Activated CD8-positive, alpha-beta memory T cell treated with anti-CD3 and anti-CD28 coated beads for 24 hours (primary cell): Measurements from ENCODE around the gene AGBL5.

Source experiments
- DNase-seq: peaks from one replicate; pipeline ENCODE4 v3.0.0-alpha.2; 2020

AGBL5 gene

DNA sequence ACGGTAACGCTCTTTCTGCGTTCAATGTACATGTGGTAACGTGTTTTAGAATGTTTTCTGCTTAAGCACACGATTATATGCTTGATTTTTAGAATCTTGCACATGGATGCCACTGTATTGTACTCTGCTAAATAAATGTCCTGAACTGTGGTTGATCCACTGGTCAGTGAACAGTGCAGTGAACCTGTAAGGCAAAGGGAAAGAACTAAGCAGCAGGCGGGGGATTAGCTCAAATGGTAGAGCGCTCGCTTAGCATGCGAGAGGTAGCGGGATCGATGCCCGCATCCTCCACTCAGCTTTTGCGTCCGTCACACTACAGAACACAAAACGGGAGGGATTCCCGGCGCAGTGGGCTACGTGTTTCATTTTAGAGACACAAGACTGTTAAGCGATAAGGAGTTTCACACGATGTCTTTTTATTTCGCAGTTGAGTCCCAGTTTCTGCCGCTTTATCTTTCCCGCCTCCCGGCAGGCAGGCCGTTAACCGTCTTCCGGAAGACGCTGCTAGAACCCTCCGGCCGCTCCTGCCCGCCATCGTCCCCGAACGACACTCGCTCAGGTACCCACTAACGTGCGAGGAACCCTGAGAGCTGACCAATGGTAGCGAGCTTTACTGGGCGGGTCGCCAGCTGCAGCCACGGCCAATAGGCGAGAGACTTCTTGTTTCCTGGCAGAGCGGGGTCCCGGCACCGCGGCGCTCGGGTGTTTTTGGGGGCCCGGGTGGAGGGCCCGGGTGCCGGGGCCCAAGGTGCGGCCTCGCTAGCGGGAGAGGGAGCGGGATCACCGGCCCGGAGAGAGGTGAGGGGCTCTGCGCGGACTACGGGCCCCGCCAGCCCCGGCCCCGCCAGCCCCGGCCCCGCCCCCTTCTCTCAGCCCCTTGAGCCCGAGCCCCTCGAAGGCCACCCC is at the start of gene AGBL5:
AGBL5 (plus strand) TSS at position 673 of the 906 bp plus-strand sequence. CDS start 1,291 bp downstream, outside the sequence.
- peak; percentile 99 for DNase-seq

DNA sequence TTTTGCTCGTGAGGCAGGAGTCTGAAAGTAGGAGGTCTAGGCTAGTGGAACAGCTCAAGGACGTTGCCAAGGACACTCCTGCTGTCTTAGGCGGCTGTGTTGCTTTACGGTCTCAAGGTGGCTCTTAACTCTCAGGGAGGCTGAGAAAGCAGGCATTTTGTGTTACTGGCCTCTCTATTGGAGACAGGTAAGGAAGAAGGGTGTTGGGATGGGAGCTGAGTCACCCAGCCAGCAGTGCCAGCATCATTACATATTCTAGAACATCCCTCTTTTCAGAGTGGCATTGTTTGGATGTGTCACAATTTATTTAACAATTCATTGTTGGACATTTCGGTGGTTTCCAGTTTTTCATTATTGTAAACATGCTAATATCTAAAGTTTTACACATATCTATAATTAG is 49.5 kb upstream of the AGBL5 start:
- DNase-seq = no peak

DNA sequence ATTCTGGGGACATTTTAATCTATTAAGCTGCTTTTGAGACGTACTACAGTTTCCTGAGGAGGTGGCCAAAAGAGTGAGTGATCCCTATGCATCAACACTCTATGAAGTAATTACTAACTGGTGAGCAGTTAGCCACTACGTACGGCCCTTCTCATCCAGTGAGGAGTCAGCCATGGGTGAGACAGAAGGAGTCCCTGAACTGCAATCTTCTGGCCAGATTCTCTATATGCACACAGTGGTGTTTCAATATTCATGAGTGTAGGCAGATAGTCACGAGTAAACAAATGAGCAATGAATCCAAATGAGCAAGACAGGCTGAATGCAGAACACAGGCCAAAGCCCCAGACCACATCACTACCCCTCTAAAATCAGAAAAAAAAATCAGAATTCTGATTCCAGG is 48.5 kb upstream of the AGBL5 start:
- DNase-seq = no peak

DNA sequence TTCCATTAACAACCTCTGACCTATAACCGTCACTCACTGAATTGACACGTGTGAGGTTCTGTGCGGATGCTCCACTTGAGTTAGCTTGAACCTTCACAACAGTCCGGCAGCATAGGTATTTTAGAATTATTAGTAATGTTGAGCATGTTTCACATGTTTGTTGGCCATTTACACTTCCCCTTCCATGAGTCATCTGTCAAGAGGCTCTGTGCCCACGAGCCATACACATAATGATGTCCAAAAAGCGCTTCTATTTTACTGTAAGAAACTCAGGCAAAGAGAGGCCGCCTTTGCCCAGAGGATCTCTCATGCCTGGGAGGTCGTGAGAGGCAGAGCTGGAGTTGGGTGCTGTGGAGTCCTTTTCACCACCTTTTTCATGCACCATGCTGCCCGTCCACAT is 47.6 kb upstream of the AGBL5 start:
- no peak for DNase-seq

DNA sequence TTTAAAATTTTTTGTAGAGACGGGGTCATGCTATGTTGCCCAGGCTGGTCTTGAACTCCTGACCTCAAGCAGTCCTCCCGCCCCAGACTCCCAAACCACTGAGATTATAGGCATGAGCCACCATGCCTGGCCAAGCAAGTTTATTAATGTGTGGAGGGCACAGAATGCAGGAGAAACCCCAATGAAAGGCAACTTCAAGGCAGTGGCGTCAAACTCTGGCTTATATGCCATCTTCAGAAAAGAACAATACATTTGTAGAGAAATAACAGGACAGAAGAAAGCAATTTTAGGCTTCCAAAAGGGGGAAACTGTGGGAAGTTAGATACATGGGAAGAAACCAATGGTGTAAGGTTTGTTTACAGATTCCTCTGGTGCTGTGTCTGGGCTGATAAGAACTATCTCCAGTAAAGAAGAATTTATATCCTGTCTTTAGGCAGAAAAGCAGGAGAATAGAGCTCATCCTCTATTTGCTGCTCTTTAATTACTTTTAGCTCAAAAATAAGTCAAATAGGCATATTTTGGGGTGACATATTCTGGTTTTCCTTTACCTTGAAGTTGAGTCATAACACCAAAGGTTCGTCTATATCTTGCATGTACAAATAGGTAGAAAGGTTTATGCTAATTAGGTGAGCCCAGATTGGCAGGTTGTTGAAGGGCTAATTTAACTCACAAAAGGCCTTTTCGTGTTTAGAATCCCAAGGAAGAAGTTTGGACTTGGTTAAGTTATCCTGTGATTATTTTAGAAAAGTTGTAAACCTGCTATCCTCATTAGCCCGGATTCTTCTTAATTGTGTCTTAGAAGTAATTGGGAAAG is 44.7 kb upstream of the AGBL5 start:
- DNase-seq = no peak

GRCh38 chr2:27007416-27008374 is 43.8 kb upstream of the AGBL5 start:
- DNase-seq = no peak

DNA sequence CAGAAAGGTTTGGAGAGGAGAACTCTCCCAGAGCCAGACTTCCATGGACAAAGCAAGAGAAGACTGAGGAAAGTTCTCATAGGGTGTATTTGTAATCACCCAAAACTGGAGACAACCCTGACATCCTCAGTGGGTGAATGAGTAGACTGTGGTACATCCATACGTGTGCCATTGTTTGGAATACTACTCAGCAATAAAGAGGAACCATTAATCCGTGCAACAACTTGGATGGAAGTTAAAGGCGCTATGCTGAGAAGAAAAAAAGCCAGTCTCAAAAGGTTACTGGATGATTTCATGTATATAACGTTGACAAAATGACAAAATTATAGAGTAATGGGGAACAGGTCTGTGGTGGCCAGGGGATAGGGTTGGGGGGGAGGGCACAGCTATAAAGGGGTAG is 42.8 kb upstream of the AGBL5 start:
- no peak for DNase-seq

DNA sequence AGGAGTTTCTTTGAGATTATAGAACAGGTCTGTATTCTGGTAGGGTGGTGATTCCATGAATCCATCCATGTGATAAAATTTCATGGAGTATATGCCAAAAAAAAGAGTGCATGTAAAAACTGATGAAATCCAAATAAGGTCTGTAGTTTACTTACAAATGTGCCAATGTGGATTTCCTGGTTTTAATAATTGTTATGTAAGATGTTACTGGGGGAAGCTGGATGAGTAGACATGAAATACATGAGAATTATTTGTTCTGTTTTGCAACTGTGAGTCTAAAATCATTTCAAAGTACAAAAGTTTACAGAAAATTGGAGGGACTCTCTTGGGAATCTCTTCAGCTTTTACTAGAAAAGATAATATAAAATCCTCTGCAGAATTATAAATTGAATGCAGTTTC is 42.4 kb upstream of the AGBL5 start:
- DNase-seq = no peak

DNA sequence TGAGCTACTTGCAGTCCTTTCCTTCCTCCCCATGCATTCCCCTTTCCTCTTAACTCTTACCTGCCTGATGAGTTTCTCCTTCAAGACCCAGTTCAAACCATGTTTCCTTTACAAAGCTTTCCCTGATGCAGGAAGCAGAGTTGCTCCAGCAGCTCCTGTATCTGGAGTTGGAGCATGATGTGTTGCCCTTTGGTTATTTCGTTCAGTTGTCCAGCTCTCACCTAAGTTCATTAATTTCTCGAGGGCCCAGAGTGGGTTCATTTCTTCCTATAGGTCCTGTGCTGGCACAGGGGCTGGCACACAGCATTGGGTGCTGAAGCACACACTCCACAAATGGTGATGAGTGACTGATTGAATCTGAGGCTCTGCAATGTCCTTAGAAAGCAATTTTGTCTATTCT is 41.8 kb upstream of the AGBL5 start:
- DNase-seq = no peak

DNA sequence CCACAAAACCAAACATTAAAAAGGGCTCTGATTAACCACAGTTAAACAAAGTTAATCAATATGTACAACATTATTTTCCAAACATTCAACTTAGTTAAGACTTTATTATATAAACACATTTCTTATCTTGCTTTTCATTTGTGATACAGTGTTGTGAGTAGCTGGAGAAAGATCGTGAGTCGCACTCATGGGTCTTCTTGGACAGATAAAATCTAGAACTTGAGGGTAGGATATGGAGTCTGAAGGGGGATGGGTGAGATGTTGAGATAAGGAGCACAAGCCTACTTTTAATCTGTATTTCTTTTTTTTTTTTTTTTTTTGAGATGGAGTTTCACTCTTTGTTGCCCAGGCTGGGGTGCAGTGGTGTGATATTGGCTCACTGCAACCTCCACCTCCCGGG is 41.3 kb upstream of the AGBL5 start:
- no peak for DNase-seq

- DNase-seq = no peak
Observed at GRCh38 chr2:27013738-27014137, 37.7 kb upstream of the AGBL5 start.

DNA sequence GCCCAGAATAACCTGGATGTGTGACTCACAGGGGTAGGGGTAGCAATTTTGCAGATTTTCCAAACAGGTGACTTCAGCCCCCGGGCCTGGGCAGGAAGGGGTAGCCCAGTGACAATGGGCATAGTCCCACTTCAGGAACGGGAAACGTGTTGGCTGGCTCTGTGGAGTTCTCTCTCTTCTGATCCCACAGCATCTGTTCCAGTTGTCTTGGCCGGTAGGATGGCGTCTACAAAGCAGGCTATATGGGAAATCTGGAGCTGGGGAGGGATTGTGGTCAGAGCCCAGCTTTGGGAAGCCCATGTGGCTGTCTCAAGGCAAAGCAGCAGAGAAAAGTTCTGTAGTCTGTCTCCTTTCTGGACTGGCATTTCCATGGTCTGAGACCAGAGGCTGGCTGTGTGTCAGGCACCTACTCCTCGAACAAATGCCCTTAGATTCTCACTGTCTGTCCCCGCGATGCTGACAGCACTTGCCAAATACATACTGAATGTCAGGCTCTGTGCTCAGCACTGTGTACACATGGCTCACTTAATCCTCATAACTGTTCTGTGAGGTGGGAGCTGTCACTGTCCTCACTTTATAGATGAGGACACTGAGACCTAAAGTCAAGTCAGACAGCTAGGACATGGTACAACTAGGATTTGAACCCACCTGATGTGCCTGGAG is 36.6 kb upstream of the AGBL5 start:
- no peak for DNase-seq

DNA sequence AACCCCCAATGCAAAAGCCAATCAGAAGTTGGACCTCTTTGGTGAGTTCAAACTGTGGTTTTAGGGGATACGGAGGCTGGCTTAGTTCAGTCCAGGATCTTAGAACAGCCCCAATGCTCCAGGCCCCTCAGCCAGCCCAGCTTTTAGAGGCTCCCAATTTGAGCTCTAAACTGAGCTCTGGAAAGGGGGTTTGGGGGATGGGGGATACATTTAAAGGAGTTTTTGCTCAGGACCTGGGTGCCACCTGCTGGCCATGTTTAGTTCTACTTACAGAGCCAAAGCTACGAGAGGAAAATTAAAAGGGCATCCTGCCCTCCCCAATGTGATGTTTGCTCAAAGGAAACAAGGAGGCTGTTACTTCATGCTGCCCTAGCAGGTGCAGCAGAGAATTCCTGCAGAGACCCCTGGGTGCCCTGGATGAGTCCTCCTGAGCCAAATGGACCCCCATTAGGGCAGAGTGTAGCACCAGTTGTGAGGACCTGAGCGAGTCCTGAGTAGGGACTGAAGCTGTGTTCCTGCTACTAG is 34.6 kb upstream of the AGBL5 start:
- DNase-seq = peak; percentile 70

DNA sequence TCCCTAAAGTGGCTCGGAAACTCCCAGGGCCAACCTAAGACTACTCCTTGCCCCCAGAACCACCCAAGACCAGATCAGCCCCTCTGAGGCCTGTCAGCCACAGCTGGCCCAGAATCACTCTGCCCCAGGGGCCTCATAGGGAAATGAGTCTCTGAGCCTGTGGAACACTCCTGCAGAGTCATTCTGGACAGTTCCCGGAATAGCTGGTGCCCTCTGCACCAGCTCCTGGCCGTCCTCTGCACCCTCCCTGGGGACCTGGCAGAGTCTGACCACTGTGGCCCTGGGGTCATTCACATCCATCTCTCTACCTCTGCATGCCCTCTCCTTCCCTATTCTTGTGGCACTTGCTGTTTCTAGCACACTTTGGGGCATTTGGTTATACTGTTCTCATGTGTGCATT is 33.3 kb upstream of the AGBL5 start:
- no peak for DNase-seq

GRCh38 chr2:27019459-27019858 is 32.0 kb upstream of the AGBL5 start:
- DNase-seq = no peak

DNA sequence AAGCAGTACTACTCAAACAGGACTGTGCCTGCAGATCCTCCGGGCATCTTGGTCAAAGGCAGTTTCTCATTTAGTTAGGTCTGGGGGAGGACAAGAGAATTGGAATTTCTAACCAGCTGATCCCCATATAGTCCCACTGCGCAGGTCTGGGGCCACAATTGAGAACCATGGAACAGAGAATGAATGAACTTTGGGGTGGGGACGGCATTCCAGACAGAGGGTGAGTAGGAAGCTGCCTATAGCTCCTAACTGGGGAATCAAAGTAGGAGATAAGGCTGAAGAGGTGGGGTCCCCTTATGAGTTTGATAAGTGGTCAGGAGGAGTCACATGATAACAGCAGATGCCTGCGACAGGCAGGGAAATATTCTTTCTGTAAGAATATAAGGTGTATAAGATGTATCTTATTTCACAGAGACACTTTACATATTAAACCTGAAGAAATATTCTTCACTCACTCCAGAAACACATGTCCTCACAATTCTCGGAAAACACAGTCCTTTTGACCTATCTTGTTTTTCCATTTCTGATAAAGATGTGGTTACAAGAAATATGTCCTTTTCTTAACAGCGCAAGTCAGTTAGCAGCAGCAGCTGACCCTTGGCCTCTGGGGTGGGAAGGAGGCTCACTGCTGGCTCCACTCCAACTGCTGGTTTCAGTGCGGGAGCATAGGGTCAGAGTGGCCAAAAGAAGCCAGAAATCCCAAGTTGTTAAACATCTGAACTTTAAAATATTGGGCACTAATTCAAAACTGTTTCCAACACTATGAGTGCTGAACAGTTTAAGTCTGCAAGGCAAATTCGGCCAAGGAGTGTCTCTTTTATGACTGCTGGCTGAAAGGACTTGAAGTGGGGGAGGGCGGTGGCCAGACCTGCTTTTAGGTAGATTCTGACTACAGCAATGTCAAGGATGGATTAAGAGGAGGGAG is 31.3 kb upstream of the AGBL5 start:
- no peak for DNase-seq

DNA sequence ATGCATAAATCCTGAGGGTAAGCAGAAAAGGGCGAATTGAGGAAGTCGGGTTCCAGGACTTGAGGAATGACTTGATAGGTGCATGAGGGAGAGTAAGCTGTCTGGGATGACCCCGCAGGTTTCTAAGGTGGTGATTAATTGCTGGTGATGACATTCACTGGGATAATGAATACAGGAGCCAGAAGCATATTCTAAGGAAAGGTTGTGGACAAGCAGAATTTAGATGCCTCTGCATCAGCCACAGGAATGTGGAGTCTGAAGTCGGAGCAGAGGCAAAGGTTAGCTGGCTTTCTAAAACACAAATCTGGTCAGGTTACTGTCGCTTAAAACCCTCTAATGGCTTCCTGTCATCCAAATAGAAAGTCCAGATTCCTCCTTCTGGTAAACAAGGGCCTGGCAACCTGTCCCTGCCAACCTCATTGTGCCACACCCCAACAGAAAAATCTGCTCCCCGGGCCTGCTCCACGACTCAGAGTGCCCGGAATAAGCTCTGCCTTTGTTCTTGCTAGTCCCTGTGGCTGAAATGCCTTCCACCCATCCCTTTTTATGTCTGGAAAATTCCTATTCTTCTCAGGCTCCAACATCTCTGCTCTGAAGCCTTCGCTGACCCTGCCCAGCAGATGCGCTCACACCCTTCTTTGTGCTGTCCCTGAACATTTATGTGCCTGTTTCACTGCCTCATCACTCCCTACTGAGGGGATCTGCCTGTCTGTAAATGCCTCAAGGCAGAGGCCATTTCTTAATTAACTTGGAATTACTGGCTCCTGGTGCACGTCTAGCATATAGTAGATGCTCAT is 30.0 kb upstream of the AGBL5 start:
- no peak for DNase-seq

DNA sequence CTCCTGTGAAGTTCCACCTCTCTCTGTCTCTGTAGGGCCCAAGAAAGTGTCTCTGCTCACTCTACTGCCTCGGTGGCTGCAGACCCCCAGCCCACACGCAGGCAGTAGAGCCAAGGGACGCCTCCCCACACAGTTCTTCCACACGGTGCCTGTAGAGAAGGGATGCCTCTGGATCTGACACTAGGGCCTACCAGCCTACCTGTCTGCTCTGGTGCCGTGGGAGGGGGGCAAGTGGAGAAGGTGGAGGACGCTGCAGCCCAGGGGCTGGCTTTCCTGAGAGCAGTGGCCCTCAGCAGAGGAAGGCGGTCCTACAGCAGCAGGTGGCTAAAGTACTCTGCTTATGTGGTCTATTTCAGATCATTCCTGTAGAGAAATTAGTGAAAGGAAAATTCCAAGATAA is 27.7 kb upstream of the AGBL5 start:
- no peak for DNase-seq

DNA sequence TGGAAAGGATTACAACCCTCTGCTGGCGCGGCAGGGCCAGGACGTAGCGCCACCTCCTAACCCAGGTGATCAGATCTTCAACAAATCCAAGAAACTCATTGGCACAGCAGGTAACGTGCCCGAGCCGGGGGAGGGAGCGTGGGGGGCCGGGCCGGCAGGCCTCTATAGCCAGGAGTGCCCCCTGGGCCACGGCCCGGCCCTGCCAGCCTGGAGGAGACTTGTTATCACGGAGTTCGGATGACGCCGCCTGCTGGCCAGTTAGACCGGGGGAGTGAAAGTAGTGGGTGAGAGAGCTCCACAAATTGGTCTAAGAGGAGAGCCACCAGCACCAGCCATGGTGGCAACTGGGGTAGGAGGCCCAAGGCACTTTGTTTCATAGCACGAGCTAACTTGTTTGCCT is 27.3 kb upstream of the AGBL5 start:
- DNase-seq = no peak

GRCh38 chr2:27024812-27025211 is 26.7 kb upstream of the AGBL5 start:
- no peak for DNase-seq
